Right kidney (tissue), 1 donor: Measurements from ENCODE around the gene PITPNM2.
"Not testable (repeated sequence)": the region's sequence is repeated elsewhere in the genome, so short reads cannot be mapped to it uniquely, and the experiment has no call there.

ENCODE experiments used
- DNase-seq: peaks from one replicate; pipeline ENCODE4 v3.0.0-alpha.2; 2016

Gene PITPNM2

DNA sequence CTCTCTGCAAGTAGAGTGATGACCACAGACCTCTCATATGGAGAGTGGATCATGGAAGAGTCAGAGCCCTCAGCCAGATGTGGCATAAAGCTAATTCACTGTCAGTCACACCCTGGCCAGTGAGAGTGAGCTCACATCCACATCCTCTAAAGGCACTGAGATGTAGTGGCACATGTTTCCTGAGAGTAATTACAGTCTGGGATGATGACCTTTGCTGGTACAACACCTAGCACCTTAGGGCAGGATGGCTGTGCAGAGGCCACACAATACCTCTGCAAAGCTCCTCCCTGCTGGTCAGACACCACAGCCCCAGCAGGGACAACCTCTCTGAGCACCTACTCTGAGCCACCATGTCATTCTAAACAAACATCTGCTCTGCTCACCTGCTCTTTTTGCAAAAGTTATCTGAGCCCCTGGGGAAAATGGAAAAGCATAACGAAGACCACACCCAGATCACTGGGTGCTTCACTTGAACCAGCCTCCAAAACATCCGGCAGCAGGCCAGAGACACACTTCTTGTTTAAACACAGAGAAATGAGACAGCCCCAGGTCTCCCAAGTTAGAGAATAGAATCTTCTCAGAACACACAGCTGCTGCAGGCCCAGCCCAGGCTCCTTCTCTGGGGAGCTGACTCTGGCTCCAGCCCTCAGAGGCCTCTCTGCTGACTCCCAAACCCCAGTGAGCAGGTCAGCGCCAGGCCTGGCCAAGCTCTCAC, 30.3 kb downstream of the PITPNM2 start:
- DNase-seq: no peak

DNA sequence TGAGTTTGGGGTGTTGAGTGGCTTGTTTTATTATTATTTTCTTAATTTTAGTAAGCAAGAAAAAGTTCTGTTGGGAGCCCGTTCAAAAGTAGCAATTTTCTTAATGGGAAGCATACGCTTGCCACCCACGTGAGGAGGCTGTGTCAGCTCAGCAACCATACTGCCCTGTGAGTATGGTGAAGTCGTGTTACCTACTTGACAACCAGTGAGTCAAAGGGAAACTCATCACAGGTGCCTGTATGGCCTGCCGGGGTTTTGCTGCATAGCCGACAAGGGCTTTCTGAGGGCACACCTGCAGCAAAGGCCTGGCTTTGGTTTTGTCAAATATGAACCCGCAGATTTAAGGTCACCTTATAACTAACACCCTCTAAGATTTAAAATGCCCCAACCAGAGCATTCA, 31.1 kb downstream of the PITPNM2 start:
- DNase-seq: no peak

DNA sequence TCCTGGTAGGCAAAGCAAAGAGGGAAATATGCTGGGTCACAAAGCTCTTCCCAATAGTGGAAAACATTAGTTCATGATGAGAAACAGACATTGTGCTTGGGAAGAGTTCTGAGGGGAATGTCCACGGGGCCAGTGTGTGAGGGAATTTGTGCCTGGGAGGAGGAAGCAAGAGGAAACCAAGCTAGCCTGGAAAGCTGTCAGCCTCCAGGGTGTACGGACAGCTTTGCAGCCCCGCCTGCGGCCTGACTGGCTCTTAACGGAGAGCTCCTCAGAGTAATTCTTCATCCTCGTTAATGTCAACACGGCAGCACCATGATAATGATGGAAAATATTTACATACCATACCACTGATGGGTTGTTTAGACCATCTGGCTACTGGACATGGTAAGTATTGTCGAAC, 32.4 kb downstream of the PITPNM2 start:
- DNase-seq: no peak

DNA sequence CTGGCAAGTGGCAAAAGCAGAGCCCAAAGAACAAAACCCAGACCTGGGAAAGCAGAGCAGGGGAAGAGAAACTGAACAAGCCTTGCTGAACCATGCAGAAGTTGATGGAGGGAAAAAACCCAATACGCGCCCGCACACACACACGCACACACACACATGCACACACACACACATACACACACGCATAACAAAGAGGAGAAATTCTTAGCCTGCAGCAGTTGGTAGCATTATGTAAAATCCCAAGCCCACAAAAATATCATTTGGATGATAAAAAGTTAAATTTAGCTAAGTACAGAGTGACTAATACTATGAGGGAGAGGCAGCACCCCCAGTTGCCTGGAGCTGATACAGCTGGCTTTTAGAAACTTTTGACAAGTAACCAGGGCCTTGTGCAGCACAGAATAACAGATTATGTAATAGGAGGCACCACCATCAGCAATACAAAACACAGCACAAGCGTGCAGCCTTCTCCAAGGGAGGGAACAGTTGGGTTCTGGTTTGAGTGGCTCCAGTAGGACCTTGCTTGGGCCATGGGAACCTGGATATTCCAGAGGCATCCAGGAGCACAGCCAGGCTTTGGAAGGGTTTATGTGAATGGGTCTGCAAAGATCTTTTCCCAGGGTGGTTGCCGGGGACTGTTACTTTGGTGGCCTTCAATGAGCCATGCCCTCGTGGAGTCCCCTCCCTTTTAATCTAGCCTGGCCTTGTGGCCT, 35.3 kb downstream of the PITPNM2 start:
- DNase-seq: peak; percentile 39

DNA sequence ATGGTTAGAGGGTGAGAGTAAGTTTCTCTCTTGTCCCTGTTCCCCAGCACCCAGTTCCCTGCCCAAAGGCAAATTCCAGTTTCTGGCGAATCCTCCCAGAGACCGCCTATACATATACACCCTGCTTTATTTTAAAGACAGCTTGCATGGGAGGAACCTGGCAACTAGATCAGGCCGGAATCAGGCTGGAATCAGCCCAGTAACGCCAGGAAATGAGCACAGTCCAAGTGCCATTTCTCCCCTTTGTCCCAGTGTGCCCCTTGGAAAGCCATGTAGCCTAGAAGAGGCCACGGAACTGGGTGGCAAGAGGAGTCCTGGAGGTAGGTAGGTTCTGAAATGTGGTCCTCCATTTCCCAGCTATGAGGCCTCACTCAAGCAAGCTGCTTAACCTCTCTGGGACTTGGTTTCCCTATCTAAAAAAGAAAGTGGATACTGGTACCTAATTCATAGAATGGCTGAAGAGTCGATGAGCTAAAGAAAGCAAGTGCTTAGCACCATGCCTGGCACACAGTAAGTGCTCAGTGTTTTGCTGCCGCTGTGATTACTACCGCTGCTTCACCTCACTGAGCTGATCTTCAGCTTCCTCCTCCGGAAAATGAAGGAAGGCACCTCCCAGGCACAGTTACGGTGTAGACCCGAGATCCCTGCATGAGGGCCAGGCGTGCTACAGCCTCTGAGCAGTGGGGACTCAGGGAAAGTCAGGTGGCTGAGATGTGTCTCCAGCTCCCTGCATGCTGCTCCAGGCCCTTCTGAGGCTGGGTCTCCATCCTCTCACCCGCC, 36.4 kb downstream of the PITPNM2 start:
- DNase-seq: no peak

DNA sequence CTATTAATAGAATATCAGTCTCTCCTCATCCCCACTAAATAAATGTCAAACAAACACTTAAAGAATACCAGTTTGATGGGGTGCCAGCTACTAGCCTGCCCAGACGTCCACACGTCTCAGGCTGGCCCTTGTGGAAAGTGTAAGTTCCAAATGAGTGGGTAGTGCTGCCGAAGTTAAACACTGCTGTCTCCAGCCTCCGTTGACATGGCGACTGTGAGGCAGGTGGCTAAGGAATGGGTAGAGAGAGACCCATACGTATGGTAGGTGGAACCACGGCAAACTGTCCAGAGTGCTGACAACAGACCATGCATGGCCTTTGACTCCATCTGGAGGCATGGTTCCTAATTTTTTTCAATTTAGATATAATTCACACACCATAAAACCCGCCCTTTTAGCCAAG, 37.9 kb downstream of the PITPNM2 start:
- DNase-seq: no peak

DNA sequence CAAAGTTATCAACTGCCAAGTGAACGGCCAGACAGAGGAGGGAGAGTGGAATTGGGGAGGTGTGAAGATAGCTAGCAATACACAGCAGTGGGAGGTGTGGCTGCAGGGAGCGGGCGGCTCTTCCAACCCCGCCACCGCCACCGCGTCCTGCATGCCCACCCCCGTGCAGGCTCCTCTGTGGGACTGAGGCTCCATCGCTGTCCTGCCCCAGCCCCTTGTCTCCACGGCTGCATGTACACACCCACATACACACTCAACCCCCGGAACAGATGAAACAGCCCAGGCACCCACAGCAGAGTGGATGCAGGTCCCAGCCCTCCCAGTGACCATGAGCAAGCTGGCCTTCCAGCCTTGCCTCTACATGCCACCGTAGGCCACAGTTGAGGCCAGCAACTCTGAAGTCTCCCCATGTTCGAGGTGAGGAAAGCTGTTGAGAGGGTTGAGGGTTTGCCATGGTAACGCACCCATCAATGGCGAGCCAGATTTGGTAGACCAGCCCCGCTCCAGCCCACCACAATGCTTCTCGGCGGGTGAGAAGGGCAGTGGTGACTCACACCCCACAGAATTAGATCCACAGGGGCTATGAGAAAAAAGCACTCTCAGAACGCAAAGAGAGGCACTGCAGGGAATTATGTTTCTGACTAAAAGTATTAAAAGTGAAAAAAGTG, 39.3 kb downstream of the PITPNM2 start:
- DNase-seq: no peak

DNA sequence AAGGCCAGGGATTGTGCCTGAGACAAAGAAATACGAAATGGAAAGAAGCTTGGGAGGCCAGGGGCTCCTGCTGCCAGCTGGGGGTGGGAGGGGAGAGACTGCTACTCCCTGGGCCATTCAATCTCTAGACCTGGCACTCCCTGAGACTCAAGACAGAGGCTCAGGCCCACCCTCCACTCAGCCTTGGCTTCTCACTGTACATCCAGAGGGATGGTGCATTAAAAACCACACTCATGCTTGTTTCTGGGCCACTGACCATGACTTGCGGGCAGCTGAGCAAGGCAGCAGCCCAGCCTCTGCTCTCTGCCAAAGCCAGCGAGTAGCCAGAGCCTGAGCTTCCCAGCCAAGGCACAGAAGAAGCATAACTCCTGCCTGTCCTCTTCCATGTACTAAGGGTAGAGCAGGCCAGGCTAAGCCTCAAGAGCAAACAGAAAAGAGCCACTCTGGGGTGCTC, 41.5 kb downstream of the PITPNM2 start:
- DNase-seq: no peak

DNA sequence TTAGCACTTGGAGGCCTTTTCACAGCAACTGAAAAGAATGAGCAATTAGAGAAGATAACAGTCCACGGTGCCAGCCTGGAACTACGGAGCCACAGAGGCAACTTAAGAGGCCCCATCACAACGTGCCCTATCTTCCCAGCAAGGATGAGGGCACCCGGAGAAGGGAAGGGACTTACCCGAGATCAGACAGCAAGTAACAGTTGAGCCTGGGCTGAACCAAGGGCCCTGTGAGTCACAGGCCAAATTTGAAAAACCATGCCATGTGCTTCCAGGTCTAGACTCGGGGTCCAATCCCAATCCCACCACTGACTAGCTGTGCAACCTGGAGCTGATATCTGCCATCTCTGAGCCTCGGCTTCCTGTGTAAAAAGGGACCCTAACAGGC, 42.2 kb downstream of the PITPNM2 start:
- DNase-seq: no peak

DNA sequence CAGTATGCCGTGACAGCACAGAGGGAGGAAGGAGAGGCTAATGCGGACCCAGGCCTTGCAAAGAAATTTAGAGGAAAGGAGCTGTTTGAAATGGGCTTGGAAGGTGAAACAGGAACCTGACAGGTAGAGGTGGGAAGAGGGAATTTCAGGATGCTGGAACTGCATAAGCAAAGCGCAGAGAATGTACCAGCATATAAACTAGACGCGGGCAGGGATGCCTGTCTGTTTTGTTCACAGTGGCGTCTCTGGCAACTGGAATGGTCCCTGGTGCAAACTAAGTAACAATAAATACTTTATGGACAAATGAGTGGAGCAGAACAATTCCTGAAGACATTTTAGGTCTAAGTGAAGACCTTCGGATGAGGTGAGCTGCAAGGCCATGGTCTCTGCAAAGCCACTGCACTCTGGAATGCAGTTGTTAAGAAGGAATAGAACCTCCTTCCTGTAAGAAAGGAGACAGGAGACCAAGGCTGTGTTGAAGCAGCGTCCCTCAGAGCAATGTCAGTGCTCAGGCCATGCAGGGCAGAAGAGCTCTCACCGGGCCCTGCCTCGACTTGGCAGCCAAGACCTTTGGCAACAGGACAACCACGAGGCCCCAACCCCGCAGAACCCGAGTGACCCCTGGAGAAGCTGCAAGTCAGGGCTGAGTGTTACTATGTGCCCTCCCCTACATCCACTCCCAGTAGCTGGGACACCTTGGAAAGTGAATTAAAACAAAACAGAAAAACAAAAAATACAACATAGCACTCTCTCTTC, 42.8 kb downstream of the PITPNM2 start:
- DNase-seq: no peak

DNA sequence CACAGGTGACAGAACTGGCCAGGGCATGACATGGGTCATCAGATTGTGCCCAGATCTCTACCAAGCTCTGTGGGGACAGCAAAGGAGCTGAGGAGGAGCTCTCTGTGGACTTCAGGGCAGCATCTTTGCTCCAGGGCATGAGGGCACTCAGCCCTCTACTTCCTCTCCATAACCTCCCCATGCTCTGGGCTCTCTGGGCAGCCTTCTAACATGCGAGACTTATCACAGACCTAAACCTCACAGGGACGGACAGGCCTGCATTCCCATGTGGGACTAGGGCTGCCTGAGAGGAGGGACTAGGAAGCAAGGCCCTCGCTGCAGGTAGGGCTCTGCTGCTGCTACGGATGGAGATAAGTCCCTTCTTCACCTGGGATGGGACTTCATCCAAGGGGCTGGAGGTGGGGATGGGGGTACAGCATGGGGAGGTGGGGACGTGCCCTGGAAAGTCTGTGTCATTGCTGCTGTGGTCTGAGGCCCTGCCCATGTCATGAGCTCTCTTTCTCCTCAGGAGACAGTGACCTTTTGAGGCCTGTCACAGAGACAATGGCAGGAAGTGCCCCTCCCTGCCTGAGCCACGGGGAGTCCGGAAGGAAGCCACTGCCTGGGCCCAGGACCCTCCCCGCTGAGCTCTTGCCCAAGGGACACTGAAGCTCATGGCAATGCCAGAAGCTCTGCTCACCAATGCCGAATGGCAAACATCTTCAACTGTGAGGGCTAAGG, 44.1 kb downstream of the PITPNM2 start:
- DNase-seq: no peak

DNA sequence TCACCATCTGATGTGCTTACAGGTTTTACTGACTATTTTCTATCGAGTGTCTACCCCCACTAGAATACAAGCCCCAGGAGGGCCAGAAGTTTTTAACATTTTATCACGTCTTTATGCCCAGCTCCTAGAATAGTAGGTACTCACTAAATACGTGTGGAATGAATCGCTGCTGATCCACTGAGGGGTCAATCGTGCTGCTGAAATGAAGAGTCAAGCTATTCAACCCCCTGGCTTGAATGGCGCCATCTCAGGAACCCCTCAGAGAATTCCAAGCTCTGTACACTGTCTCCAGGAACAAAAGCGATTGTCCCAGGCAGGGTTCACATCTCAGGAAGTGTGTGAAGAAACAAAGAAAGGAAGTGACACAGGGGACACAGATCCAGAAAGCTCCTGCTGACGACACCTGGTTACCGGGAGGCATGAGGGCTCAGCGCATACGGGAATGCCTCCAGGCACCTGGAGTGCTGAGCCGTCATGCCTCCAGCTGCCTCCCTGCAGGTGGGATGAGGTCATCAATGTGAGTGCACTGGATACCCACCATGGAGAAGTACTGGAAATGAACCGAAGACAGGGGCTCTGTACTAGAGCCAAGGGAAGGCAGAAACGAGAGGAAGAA, 45.6 kb downstream of the PITPNM2 start:
- DNase-seq: no peak

DNA sequence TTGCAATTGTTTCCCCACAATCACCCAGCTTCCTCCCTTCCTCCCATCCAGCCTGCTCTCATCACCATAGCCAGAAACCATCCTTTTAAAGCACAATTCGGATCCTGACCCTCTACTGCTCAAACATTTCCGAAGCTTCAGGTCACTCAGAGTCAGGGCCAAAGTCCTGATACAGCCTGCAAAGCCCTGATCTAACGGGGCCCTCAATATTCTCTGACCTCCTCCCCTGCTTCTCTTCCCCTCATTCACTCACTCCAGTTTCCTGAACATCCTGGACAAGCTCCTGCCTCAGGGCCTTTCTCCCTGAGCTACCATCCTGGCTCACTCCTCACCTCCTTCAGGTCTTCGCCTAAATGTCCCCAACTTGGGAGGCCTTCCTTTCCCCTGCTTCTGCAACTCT, 46.1 kb downstream of the PITPNM2 start:
- no peak for DNase-seq

DNA sequence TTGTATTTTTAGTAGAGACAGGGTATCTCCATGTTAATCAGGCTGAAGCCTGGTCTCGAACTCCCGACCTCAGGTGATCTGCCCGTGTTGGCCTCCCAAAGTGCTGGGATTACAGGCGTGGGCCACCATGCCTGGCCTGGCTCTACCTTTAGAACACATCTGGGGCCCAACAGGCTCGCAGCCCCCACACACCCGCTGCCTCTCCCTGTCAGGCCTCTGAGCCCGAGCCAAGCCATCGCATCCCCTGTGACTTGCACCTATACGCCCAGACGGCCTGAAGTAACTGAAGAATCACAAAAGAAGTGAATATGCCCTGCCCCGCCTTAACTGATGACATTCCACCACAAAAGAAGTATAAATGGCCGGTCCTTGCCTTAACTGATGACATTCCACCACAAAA, 46.8 kb downstream of the PITPNM2 start:
- not testable (repeated sequence) for DNase-seq

DNA sequence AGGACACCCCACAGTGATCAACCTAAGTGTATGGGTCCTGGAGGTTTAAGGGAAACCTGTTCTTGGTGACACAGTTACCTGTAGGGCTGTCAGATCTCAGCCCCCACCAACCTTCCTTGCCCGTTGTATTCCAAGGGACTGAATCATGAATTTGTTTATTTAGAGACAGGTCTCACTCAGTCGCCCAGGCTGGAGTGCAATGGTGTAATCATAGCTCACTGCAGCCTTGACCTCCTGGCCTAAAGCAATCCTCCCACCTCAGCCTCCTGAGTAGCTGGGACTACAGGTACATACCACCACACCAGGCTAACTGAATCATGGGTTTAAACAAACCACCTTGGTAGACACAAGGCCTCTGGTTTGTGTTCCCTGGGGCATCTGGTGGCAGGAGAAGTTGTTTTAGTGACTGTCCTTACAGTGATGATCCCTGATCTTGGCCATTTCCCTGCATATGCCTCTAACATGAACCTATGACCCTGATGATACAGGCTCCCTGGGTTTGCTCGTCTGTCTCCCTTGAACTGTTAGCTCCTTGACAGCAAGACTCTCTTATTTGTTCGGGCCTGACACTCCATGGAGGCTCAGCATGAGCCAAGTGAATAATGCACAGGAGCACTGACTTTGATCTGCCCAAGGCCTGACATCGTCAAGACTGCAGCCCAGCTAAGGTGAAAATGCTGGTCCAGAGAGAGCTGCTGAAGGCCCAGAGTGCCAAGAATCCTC, 47.9 kb downstream of the PITPNM2 start:
- no peak for DNase-seq

DNA sequence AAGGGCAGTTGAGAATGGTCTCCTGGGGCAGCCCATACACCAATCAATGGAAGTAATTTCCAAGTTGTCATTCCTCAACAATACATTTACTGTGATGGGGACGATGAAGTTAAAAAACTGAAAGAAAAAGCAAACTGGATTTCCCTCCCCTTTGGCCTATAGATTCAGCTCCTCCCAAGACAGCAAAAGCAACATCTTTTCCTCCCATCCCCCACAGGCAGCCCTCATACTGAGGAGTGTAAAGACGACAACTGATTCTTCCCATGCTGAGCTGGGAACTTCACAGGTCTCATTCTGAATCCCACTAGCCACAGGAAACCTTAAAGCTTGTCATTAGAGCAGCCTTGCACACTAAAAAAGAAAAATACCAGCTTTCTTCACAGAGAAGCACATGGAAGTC, 48.5 kb downstream of the PITPNM2 start:
- DNase-seq: no peak

DNA sequence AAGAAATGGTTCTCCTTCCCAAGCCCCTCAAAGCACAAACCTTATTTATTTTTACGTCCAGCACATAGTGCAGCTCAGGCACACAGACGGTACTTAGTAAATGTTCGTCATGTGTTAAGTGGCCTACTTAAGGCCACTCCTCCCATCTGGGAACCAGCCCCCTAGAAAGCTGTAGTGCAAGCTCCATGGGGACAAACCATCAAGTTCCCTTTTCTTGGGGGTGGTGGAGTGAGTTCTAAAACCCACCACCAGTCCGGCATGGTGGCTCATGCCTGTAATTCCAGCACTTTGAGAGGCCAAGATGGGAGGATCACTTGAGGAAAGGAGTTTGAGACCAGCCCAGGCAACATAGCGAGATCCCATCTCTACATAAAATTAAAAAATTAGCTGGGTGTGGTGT, 49.4 kb downstream of the PITPNM2 start:
- DNase-seq: no peak
